Kidney epithelial cell (primary cell): ENCODE data around the gene KPNA4. TPM values are rescaled to one million over a fixed set of nuclear protein-coding genes. Genes with fewer than 3 reads are reported as not detected.

Experiments used
- DNase-seq: peaks from one replicate; pipeline ENCODE4 v3.0.0-alpha.2; 2010; ENCODE audit warnings: low read depth
- H3K27me3 ChIP-seq: 2 replicates; pipeline ENCODE4 v1.6.0; 2011; ENCODE audit warnings: low read length; ENCODE audit not compliant: control insufficient read depth, insufficient read depth
- H3K36me3 ChIP-seq: 2 replicates; pipeline ENCODE4 v1.5.1; 2011; ENCODE audit warnings: low read length; ENCODE audit not compliant: control insufficient read depth, insufficient read depth
- H3K4me3 ChIP-seq: 2 replicates; pipeline ENCODE4 v1.5.1; 2011; ENCODE audit warnings: low read depth, mild to moderate bottlenecking, control low read depth, low read length
- total RNA-seq: library from RNA; depleted of rRNA; stranded (reverse); fragments of >200 nt; gene quantifications from 2 replicates; pipeline ENCODE4 v1.2.3, GENCODE V29; 2015
- TF ChIP-seq, protein P1 (sequence below): IDR thresholded peaks from 2 replicates; pipeline ENCODE4 v1.5.1; 2011; ENCODE audit warnings: mild to moderate bottlenecking, moderate library complexity, low read length, control low read depth, inconsistent platforms; ENCODE audit not compliant: insufficient read depth, poor library complexity, severe bottlenecking

Gene KPNA4
- total RNA-seq, 1 donor from 2014 or later = 38.0 TPM

DNA sequence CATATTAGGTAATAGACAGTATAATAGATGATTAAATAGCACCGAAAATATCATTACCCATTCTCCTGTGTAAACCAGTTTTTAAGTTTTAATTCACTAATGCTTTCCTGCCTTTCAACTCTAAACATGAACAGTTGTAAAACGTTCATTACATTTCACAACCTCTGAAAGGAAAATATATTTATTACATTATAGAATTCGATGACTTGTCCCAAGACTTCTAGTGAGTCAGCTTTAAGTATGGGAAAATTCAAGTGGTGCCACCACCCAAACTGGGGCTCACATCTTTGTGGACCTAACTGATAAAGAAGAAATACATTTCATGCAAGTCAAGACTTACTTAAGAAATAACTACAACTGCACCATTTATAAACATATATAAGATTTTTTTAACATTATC is 117.8 kb downstream of the KPNA4 start:
- H3K36me3 ChIP-seq = no peaks in the 10 kb centered on the region
- TF ChIP-seq, protein P1, sequence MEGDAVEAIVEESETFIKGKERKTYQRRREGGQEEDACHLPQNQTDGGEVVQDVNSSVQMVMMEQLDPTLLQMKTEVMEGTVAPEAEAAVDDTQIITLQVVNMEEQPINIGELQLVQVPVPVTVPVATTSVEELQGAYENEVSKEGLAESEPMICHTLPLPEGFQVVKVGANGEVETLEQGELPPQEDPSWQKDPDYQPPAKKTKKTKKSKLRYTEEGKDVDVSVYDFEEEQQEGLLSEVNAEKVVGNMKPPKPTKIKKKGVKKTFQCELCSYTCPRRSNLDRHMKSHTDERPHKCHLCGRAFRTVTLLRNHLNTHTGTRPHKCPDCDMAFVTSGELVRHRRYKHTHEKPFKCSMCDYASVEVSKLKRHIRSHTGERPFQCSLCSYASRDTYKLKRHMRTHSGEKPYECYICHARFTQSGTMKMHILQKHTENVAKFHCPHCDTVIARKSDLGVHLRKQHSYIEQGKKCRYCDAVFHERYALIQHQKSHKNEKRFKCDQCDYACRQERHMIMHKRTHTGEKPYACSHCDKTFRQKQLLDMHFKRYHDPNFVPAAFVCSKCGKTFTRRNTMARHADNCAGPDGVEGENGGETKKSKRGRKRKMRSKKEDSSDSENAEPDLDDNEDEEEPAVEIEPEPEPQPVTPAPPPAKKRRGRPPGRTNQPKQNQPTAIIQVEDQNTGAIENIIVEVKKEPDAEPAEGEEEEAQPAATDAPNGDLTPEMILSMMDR = no peak
- H3K4me3 ChIP-seq = peak overlapping the region; percentile 11
- no peaks in the 10 kb centered on the region for H3K27me3 ChIP-seq
- no peak for DNase-seq

DNA sequence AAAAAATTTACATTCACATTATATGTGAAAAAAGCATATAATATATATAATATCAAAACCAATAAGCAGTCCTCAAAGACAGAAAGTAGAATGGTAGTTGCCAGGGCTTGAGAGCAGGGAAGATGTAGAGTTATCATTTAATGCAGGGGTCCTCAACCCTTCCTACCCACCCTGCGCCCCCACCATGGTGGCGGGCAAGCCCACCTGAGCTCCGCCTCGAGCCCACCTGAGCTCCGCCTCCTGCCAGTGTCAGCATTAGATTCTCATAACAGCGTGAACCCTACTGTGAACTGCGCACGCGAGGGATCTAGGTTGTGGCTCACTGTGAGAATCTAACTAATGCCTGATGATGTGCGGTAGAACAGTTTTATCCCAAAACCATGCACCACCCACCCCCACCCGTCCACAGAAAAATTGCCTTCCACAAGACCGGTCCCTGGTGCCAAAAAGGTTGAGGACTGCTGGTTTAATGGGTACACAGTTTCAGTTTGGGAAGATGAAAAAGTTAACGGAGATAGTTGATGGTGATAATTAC is 118.8 kb downstream of the KPNA4 start:
- no peak overlapping the region for H3K4me3 ChIP-seq
- no peak for DNase-seq
- TF ChIP-seq, protein P1 = no peak

DNA sequence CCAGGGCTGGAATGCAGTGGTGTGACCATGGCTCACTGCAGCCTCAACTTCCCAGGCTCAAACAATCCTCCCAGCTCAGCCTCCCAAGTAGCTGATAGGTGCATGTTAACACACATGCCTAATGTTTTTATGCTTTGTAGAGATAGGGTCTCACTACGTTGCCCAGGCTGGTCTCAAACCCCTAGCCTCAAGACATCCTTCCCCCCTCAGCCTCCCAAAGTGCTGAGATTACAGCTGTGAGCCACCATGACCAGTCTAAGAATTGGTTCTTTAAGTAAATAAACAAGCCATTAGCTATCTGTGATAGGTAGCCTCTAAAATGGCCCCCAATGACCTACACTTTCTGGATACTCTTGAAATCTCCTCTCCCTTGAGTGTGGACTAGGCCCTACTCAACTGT is 119.5 kb downstream of the KPNA4 start:
- TF ChIP-seq, protein P1 = no peak
- H3K36me3 ChIP-seq = no peaks in the 10 kb centered on the region
- no peaks in the 10 kb centered on the region for H3K27me3 ChIP-seq
- no peak for DNase-seq
- H3K4me3 ChIP-seq = no peak overlapping the region

More for the DNA sequence above, 118.8 kb downstream of the KPNA4 start:
- Histone ChIP-seq H3K36me3 (no peaks in the 10 kb centered on the region), H3K27me3 (no peaks in the 10 kb centered on the region)

Other genes with a start within 250 kb of the KPNA4 start
- 24.0 and 24.7 TPM in 2 replicates for gene IFT80, start 166.3 kb downstream of the KPNA4 start, total RNA-seq
- 23.1 and 39.2 TPM in 2 replicates for gene SMC4, start 165.9 kb downstream of the KPNA4 start, total RNA-seq
- 13.8 and 20.9 TPM in 2 replicates for gene TRIM59, start 115.8 kb downstream of the KPNA4 start, total RNA-seq
- gene ARL14, start 111.6 kb upstream of the KPNA4 start, total RNA-seq = 0.08 and 0.21 TPM in 2 replicates
- gene PPM1L, start 190.7 kb upstream of the KPNA4 start, total RNA-seq = 11.1 and 12.0 TPM in 2 replicates